MCF 10A (cell line): Measurements from ENCODE around the gene ZPBP2. TPM values are rescaled to one million over a fixed set of nuclear protein-coding genes. Genes with fewer than 3 reads are reported as not detected.

Experiments
- BruUV-seq: library from RNA; stranded (reverse); fragments of 400-500 nt; replicated peaks from 2 replicates; lab custom pipeline; 2021; lab: Mats Ljungman, UMichigan
- CTCF ChIA-PET: fragments of 300-600 bp; sonication (Branson Sonifier 250); formaldehyde crosslinking; extraction: SDS; loops from one replicate; lab custom pipeline; 2021; ENCODE audit warnings: antibody characterized with exemption, inconsistent platforms; lab: Yijun Ruan, JAX
- POLR2A ChIA-PET: fragments of 300-600, 350-650 bp; sonication (Branson Sonifier 250); formaldehyde crosslinking; extraction: SDS; loops from one replicate; lab custom pipeline; 2020; ENCODE audit warnings: antibody characterized with exemption, inconsistent platforms; lab: Yijun Ruan, JAX
- DNase-seq: peaks from one replicate; pipeline ENCODE4 v3.0.0-alpha.2; 2018; ENCODE audit not compliant: unreplicated experiment
- H3K27ac Mint-ChIP-seq: one replicate; pipeline ENCODE4 v1.8.0; 2022; ENCODE audit warnings: mild to moderate bottlenecking, low read depth, mixed read lengths; ENCODE audit not compliant: unreplicated experiment
- H3K27me3 Mint-ChIP-seq: one replicate; pipeline ENCODE4 v1.8.0; 2022; ENCODE audit warnings: mixed read lengths; ENCODE audit not compliant: insufficient read depth, unreplicated experiment
- H3K36me3 Mint-ChIP-seq: one replicate; pipeline ENCODE4 v1.8.0; 2022; ENCODE audit warnings: mild to moderate bottlenecking, moderate library complexity, mixed read lengths; ENCODE audit not compliant: insufficient read depth, unreplicated experiment
- H3K4me1 Mint-ChIP-seq: one replicate; pipeline ENCODE4 v1.8.0; 2022; ENCODE audit warnings: mixed read lengths; ENCODE audit not compliant: insufficient read depth, unreplicated experiment
- H3K4me3 Mint-ChIP-seq: one replicate; pipeline ENCODE4 v1.8.0; 2022; ENCODE audit warnings: mild to moderate bottlenecking, moderate library complexity, mixed read lengths; ENCODE audit not compliant: unreplicated experiment
- H3K9me3 Mint-ChIP-seq: one replicate; pipeline ENCODE4 v1.8.0; 2022; ENCODE audit warnings: mixed read lengths; ENCODE audit not compliant: unreplicated experiment
- CTCF ChIP-seq: fragments of 200-600 bp; IDR thresholded peaks from one replicate; pipeline ENCODE4 v1.8.0; 2022; ENCODE audit warnings: antibody characterized with exemption, mild to moderate bottlenecking; ENCODE audit not compliant: unreplicated experiment
- intact Hi-C: fragments of 100-400 bp; cut with micrococcal nuclease; formaldehyde crosslinking; loops from 2 replicates; pipeline ENCODE4 v1.14.1; 2022
- total RNA-seq: library from RNA; stranded (reverse); gene quantifications from 2 replicates; pipeline ENCODE4 v1.2.3, GENCODE V29; 2022

Gene ZPBP2
- total RNA-seq, 1 experiment from 2014 or later = not detected

GRCh38 chr17:39903158-39903884 lies 35.3 kb downstream of the ZPBP2 start:
- no peak for TF ChIP-seq CTCF
- Mint-ChIP-seq H3K4me3 (no peak overlapping the region), H3K36me3 (no peaks in the 10 kb centered on the region), H3K27me3 (peaks cover 16% of the 10 kb centered on the region), H3K9me3 (no peaks in the 10 kb centered on the region), H3K27ac (no peak overlapping the region), H3K4me1 (no peaks in the 10 kb centered on the region)
- ChIA-PET CTCF (no interaction called here), POLR2A (no interaction called here)
- no TSS peak for BruUV-seq
- intact Hi-C loops = no loop called here
- DNase-seq = no peak

- Mint-ChIP-seq H3K4me1 (no peaks in the 10 kb centered on the region), H3K9me3 (no peaks in the 10 kb centered on the region), H3K27ac (no peak overlapping the region), H3K27me3 (peaks cover 14% of the 10 kb centered on the region), H3K4me3 (no peak overlapping the region), H3K36me3 (no peaks in the 10 kb centered on the region)
- DNase-seq = no peak
- no peak for TF ChIP-seq CTCF
- POLR2A ChIA-PET = interaction anchor here (1.2 kb wide), 1 partner anchor 9 kb away, joined by 3 read pairs; no protein-coding TSS in a partner anchor
- no TSS peak for BruUV-seq
- CTCF ChIA-PET = no interaction called here
- intact Hi-C loops = no loop called here
Measured at GRCh38 chr17:39904990-39905288, 36.9 kb downstream of the ZPBP2 start.

- POLR2A ChIA-PET = interaction anchor here (0.6 kb wide), 1 partner anchor 1182 kb away, joined by 3 read pairs; no protein-coding TSS in a partner anchor
- Mint-ChIP-seq H3K36me3 (no peaks in the 10 kb centered on the region), H3K4me3 (no peak overlapping the region), H3K9me3 (no peaks in the 10 kb centered on the region), H3K27me3 (peaks cover 39% of the 10 kb centered on the region), H3K27ac (no peak overlapping the region), H3K4me1 (no peaks in the 10 kb centered on the region)
- intact Hi-C loops = no loop called here
- CTCF ChIA-PET = interaction anchor here (1.0 kb wide), 1 partner anchor 36 kb away, joined by 3 read pairs; no protein-coding TSS in a partner anchor
- TF ChIP-seq CTCF = no peak
- no peak for DNase-seq
- BruUV-seq = no TSS peak
Measured at GRCh38 chr17:39908789-39909352, 40.9 kb downstream of the ZPBP2 start.

GRCh38 chr17:39913989-39914388 lies 46.0 kb downstream of the ZPBP2 start:
- H3K36me3 Mint-ChIP-seq = no peaks in the 10 kb centered on the region
- peaks cover 37% of the 10 kb centered on the region for H3K27me3 Mint-ChIP-seq
- TF ChIP-seq CTCF = no peak
- CTCF ChIA-PET = no interaction called here
- H3K4me1 Mint-ChIP-seq = no peaks in the 10 kb centered on the region
- POLR2A ChIA-PET = no interaction called here
- intact Hi-C loops = no loop called here
- BruUV-seq = no TSS peak
- H3K4me3 Mint-ChIP-seq = no peak overlapping the region
- no peak for DNase-seq
- H3K9me3 Mint-ChIP-seq = no peaks in the 10 kb centered on the region
- H3K27ac Mint-ChIP-seq = no peak overlapping the region
